ENCODE data around the gene RAD51B. TPM values are rescaled to one million over a fixed set of nuclear protein-coding genes. Genes with fewer than 3 reads are reported as not detected.

Gene RAD51B
- total and polyA plus RNA-seq, 2 experiments from 2014 or later = 10.1 to 18.0 TPM

GRCh38 chr14:68737086-68737485, 917.5 kb downstream of the RAD51B start:
- H3K27ac ChIP-seq = peak overlapping the region; percentile 93

GRCh38 chr14:68738559-68738958, 919.0 kb downstream of the RAD51B start:
- no peaks in the 10 kb centered on the region for H3K9me3 ChIP-seq (ENCODE audit: low read depth)
- H2AFZ ChIP-seq = no peak overlapping the region
- no peaks in the 10 kb centered on the region for H4K20me1 ChIP-seq (ENCODE audit: insufficient read depth, poor library complexity, severe bottlenecking)
- WGBS (ENCODE audit: low lambda C conversion rate, missing lambda C conversion rate) = 86% methylated on average over 4 of the region's 4 CpGs
- peaks cover 25% of the 10 kb centered on the region for H3K4me1 ChIP-seq (ENCODE audit: insufficient read depth)
- no peaks in the 10 kb centered on the region for H3K36me3 ChIP-seq (replicated peaks; ENCODE audit: insufficient read depth, low read depth)
- TF ChIP-seq EZH2 (IDR thresholded peaks at IDR 0.05; ENCODE audit: borderline replicate concordance) (no peak), CTCF (IDR thresholded peaks at IDR 0.05; ENCODE audit: poor library complexity) (no peak), EZH2phosphoT487 (IDR thresholded peaks at IDR 0.05; ENCODE audit: low read depth, severe bottlenecking, unreplicated experiment) (no peak)
- H3K4me3 ChIP-seq = no peak overlapping the region
- H3K27me3 ChIP-seq = no peaks in the 10 kb centered on the region
- H3K9me2 ChIP-seq (replicated peaks; ENCODE audit: insufficient read depth) = no peaks in the 10 kb centered on the region
- no peak for DNase-seq (ENCODE audit: low spot score)
- no peak overlapping the region for H3K27ac ChIP-seq
- H3K4me2 ChIP-seq = no peak overlapping the region
- H3K79me2 ChIP-seq = no peaks in the 10 kb centered on the region

More at GRCh38 chr14:68737086-68737485, 917.5 kb downstream of the RAD51B start:
- Histone ChIP-seq H3K4me2 (peak overlapping the region; percentile 56), H3K27me3 (no peaks in the 10 kb centered on the region), H4K20me1 (ENCODE audit: insufficient read depth, poor library complexity, severe bottlenecking) (no peaks in the 10 kb centered on the region), H3K4me1 (ENCODE audit: insufficient read depth) (peaks cover 25% of the 10 kb centered on the region), H3K79me2 (no peaks in the 10 kb centered on the region), H2AFZ (peak overlapping the region; percentile 71), H3K9me3 (ENCODE audit: low read depth) (no peaks in the 10 kb centered on the region), H3K36me3 (replicated peaks; ENCODE audit: insufficient read depth, low read depth) (no peaks in the 10 kb centered on the region), H3K9me2 (replicated peaks; ENCODE audit: insufficient read depth) (no peaks in the 10 kb centered on the region), H3K4me3 (no peak overlapping the region)
- no peak for TF ChIP-seq EZH2 (IDR thresholded peaks at IDR 0.05; ENCODE audit: borderline replicate concordance)
- no peak for TF ChIP-seq CTCF (IDR thresholded peaks at IDR 0.05; ENCODE audit: poor library complexity)
- TF ChIP-seq EZH2phosphoT487 (IDR thresholded peaks at IDR 0.05; ENCODE audit: low read depth, severe bottlenecking, unreplicated experiment) = no peak
- WGBS (ENCODE audit: low lambda C conversion rate, missing lambda C conversion rate) = 75% methylated on average over 1 of the region's 1 CpG
- DNase-seq (ENCODE audit: low spot score) = no peak

GRCh38 chr14:68739701-68740100, 920.1 kb downstream of the RAD51B start:
- H3K4me2 ChIP-seq = no peak overlapping the region
- no peaks in the 10 kb centered on the region for H4K20me1 ChIP-seq (ENCODE audit: insufficient read depth, poor library complexity, severe bottlenecking)
- WGBS (ENCODE audit: low lambda C conversion rate, missing lambda C conversion rate) = 97% methylated on average over 7 of the region's 7 CpGs

More at GRCh38 chr14:68739701-68740100, 920.1 kb downstream of the RAD51B start:
- Histone ChIP-seq H3K36me3 (replicated peaks; ENCODE audit: insufficient read depth, low read depth) (no peaks in the 10 kb centered on the region), H3K4me1 (ENCODE audit: insufficient read depth) (peaks cover 23% of the 10 kb centered on the region), H3K4me3 (no peak overlapping the region), H3K9me2 (replicated peaks; ENCODE audit: insufficient read depth) (no peaks in the 10 kb centered on the region), H2AFZ (no peak overlapping the region), H3K27me3 (no peaks in the 10 kb centered on the region), H3K79me2 (no peaks in the 10 kb centered on the region), H3K9me3 (ENCODE audit: low read depth) (no peaks in the 10 kb centered on the region), H3K27ac (no peak overlapping the region)
- DNase-seq (ENCODE audit: low spot score) = no peak
- TF ChIP-seq EZH2 (IDR thresholded peaks at IDR 0.05; ENCODE audit: borderline replicate concordance) (no peak), CTCF (IDR thresholded peaks at IDR 0.05; ENCODE audit: poor library complexity) (no peak), EZH2phosphoT487 (IDR thresholded peaks at IDR 0.05; ENCODE audit: low read depth, severe bottlenecking, unreplicated experiment) (no peak)

Measured in hepatocyte (in vitro differentiated cells).